HUES64 (cell line): ENCODE data around the gene GP1BB.

Source experiments
- H3K27ac ChIP-seq: 2 replicates; pipeline ENCODE4 v1.7.0; 2013; ENCODE audit warnings: low read depth, low read length, inconsistent platforms
- H3K27me3 ChIP-seq: 2 replicates; pipeline ENCODE4 v1.6.1; 2013; ENCODE audit warnings: mild to moderate bottlenecking, low read length; ENCODE audit not compliant: insufficient read depth
- H3K36me3 ChIP-seq: 2 replicates; pipeline ENCODE4 v1.6.1; 2013; ENCODE audit warnings: mild to moderate bottlenecking, low read length; ENCODE audit not compliant: insufficient read depth
- H3K4me1 ChIP-seq: 2 replicates; pipeline ENCODE4 v1.6.1; 2013; ENCODE audit warnings: mild to moderate bottlenecking, low read length, moderate library complexity; ENCODE audit not compliant: insufficient read depth
- H3K4me3 ChIP-seq: 2 replicates; pipeline ENCODE4 v1.5.1; 2013; ENCODE audit warnings: mild to moderate bottlenecking, low read length, moderate library complexity
- H3K9ac ChIP-seq: 2 replicates; pipeline ENCODE4 v1.6.1; 2013; ENCODE audit warnings: mild to moderate bottlenecking, low read depth, low read length
- H3K9me3 ChIP-seq: 2 replicates; pipeline ENCODE4 v1.6.1; 2013; ENCODE audit warnings: low read depth, low read length; ENCODE audit not compliant: insufficient read depth
- WGBS: fragments of 150-250, 120-280 bp; methylation state at CpG from one replicate; pipeline ENCODE4 v1.1.7; 2013; ENCODE audit warnings: missing lambda C conversion rate; 5-methylcytosine and 5-hydroxymethylcytosine counted together

GP1BB gene

GRCh38 chr22:19707347-19708290, 15.7 kb upstream of the GP1BB start:
- Histone ChIP-seq H3K27ac (no peak overlapping the region), H3K4me1 (peaks cover 13% of the 10 kb centered on the region), H3K36me3 (no peaks in the 10 kb centered on the region), H3K9ac (no peak overlapping the region), H3K9me3 (no peaks in the 10 kb centered on the region), H3K4me3 (no peak overlapping the region), H3K27me3 (peaks cover 31% of the 10 kb centered on the region)
- 88% methylated on average over 24 of the region's 24 CpGs for WGBS

- H3K27ac ChIP-seq: no peak overlapping the region
- H3K9me3 ChIP-seq: no peaks in the 10 kb centered on the region
- H3K36me3 ChIP-seq: no peaks in the 10 kb centered on the region
- H3K4me3 ChIP-seq: no peak overlapping the region
- H3K27me3 ChIP-seq: peaks cover 40% of the 10 kb centered on the region
- 93% methylated on average over 20 of the region's 20 CpGs for WGBS
- peaks cover 13% of the 10 kb centered on the region for H3K4me1 ChIP-seq
- H3K9ac ChIP-seq: no peak overlapping the region
Measured at GRCh38 chr22:19708321-19709011, 14.9 kb upstream of the GP1BB start.

GRCh38 chr22:19709063-19709769, 14.1 kb upstream of the GP1BB start:
- Histone ChIP-seq H3K27me3 (peaks cover 46% of the 10 kb centered on the region), H3K36me3 (no peaks in the 10 kb centered on the region), H3K9me3 (no peaks in the 10 kb centered on the region), H3K9ac (no peak overlapping the region), H3K4me3 (no peak overlapping the region), H3K4me1 (peaks cover 13% of the 10 kb centered on the region), H3K27ac (no peak overlapping the region)
- WGBS: 80% methylated on average over 19 of the region's 19 CpGs

- Histone ChIP-seq H3K27me3 (peaks cover 50% of the 10 kb centered on the region), H3K4me3 (no peak overlapping the region), H3K36me3 (no peaks in the 10 kb centered on the region), H3K4me1 (peaks cover 5% of the 10 kb centered on the region), H3K27ac (no peak overlapping the region), H3K9ac (no peak overlapping the region), H3K9me3 (no peaks in the 10 kb centered on the region)
- 90% methylated on average over 19 of the region's 19 CpGs for WGBS
Measured at GRCh38 chr22:19710020-19710768, 13.1 kb upstream of the GP1BB start.

GRCh38 chr22:19710769-19711106, 12.6 kb upstream of the GP1BB start:
- no peaks in the 10 kb centered on the region for H3K36me3 ChIP-seq
- WGBS: 91% methylated on average over 6 of the region's 6 CpGs
- H3K4me1 ChIP-seq: peaks cover 1% of the 10 kb centered on the region
- no peak overlapping the region for H3K4me3 ChIP-seq
- no peak overlapping the region for H3K9ac ChIP-seq
- H3K27me3 ChIP-seq: peaks cover 55% of the 10 kb centered on the region
- no peak overlapping the region for H3K27ac ChIP-seq
- H3K9me3 ChIP-seq: no peaks in the 10 kb centered on the region

GRCh38 chr22:19713245-19713644, 10.1 kb upstream of the GP1BB start:
- Histone ChIP-seq H3K36me3 (no peaks in the 10 kb centered on the region), H3K4me3 (no peak overlapping the region), H3K9ac (no peak overlapping the region), H3K9me3 (no peaks in the 10 kb centered on the region), H3K27me3 (peaks cover 68% of the 10 kb centered on the region), H3K4me1 (no peaks in the 10 kb centered on the region; the same call in 1 of the 2 replicates), H3K27ac (no peak overlapping the region)
- WGBS: 92% methylated on average over 13 of the region's 13 CpGs

GRCh38 chr22:19713650-19714311, 9.6 kb upstream of the GP1BB start:
- Histone ChIP-seq H3K27ac (no peak overlapping the region), H3K9ac (no peak overlapping the region), H3K4me3 (peak overlapping the region; percentile 47), H3K36me3 (no peaks in the 10 kb centered on the region), H3K27me3 (peaks cover 72% of the 10 kb centered on the region), H3K9me3 (no peaks in the 10 kb centered on the region), H3K4me1 (no peaks in the 10 kb centered on the region; the same call in 1 of the 2 replicates)
- WGBS: 33% methylated on average over 38 of the region's 38 CpGs

GRCh38 chr22:19714312-19715187, 8.8 kb upstream of the GP1BB start, which contains the start of gene SEPTIN5:
Gene SEPTIN5, plus strand, starts transcription at chr22:19714503. Its CDS starts 86 bp downstream, at chr22:19714589.
- Histone ChIP-seq H3K4me1 (no peaks in the 10 kb centered on the region; the same call in 1 of the 2 replicates), H3K27me3 (peaks cover 75% of the 10 kb centered on the region), H3K9me3 (no peaks in the 10 kb centered on the region), H3K36me3 (no peaks in the 10 kb centered on the region), H3K4me3 (peak within 1 kb of the TSS; percentile 47), H3K27ac (no peak within 1 kb of the TSS), H3K9ac (no peak within 1 kb of the TSS)
- WGBS: 2% methylated on average over 106 of the region's 106 CpGs

- Histone ChIP-seq H3K27ac (no peak overlapping the region), H3K27me3 (peaks cover 81% of the 10 kb centered on the region), H3K36me3 (no peaks in the 10 kb centered on the region), H3K9me3 (no peaks in the 10 kb centered on the region), H3K9ac (no peak overlapping the region), H3K4me3 (peak overlapping the region; percentile 45), H3K4me1 (no peaks in the 10 kb centered on the region; the same call in 1 of the 2 replicates)
- 83% methylated on average over 4 of the region's 4 CpGs for WGBS
Measured at GRCh38 chr22:19715188-19715930, 8.0 kb upstream of the GP1BB start.
